MCF 10A (cell line): ENCODE measurements around the gene SUSD2. TPM values are rescaled to one million over a fixed set of nuclear protein-coding genes. Genes with fewer than 3 reads are reported as not detected.
"Not testable (repeated sequence)": the region's sequence is repeated elsewhere in the genome, so short reads cannot be mapped to it uniquely, and the experiment has no call there.

Source experiments
- BruUV-seq: library from RNA; stranded (reverse); fragments of 400-500 nt; replicated peaks from 2 replicates; lab custom pipeline; 2021; lab: Mats Ljungman, UMichigan
- CTCF ChIA-PET: fragments of 300-600 bp; sonication (Branson Sonifier 250); formaldehyde crosslinking; extraction: SDS; loops from one replicate; lab custom pipeline; 2021; ENCODE audit warnings: antibody characterized with exemption, inconsistent platforms; lab: Yijun Ruan, JAX
- POLR2A ChIA-PET: fragments of 300-600, 350-650 bp; sonication (Branson Sonifier 250); formaldehyde crosslinking; extraction: SDS; loops from one replicate; lab custom pipeline; 2020; ENCODE audit warnings: antibody characterized with exemption, inconsistent platforms; lab: Yijun Ruan, JAX
- DNase-seq: peaks from one replicate; pipeline ENCODE4 v3.0.0-alpha.2; 2018; ENCODE audit not compliant: unreplicated experiment
- H3K27ac Mint-ChIP-seq: one replicate; pipeline ENCODE4 v1.8.0; 2022; ENCODE audit warnings: mild to moderate bottlenecking, low read depth, mixed read lengths; ENCODE audit not compliant: unreplicated experiment
- H3K27me3 Mint-ChIP-seq: one replicate; pipeline ENCODE4 v1.8.0; 2022; ENCODE audit warnings: mixed read lengths; ENCODE audit not compliant: insufficient read depth, unreplicated experiment
- H3K36me3 Mint-ChIP-seq: one replicate; pipeline ENCODE4 v1.8.0; 2022; ENCODE audit warnings: mild to moderate bottlenecking, moderate library complexity, mixed read lengths; ENCODE audit not compliant: insufficient read depth, unreplicated experiment
- H3K4me1 Mint-ChIP-seq: one replicate; pipeline ENCODE4 v1.8.0; 2022; ENCODE audit warnings: mixed read lengths; ENCODE audit not compliant: insufficient read depth, unreplicated experiment
- H3K4me3 Mint-ChIP-seq: one replicate; pipeline ENCODE4 v1.8.0; 2022; ENCODE audit warnings: mild to moderate bottlenecking, moderate library complexity, mixed read lengths; ENCODE audit not compliant: unreplicated experiment
- H3K9me3 Mint-ChIP-seq: one replicate; pipeline ENCODE4 v1.8.0; 2022; ENCODE audit warnings: mixed read lengths; ENCODE audit not compliant: unreplicated experiment
- intact Hi-C: fragments of 100-400 bp; cut with micrococcal nuclease; formaldehyde crosslinking; loops from 2 replicates; pipeline ENCODE4 v1.14.1; 2022
- total RNA-seq: library from RNA; stranded (reverse); gene quantifications from 2 replicates; pipeline ENCODE4 v1.2.3, GENCODE V29; 2022
- TF ChIP-seq, protein P1 (sequence below): fragments of 200-600 bp; IDR thresholded peaks from one replicate; pipeline ENCODE4 v1.8.0; 2022; ENCODE audit warnings: antibody characterized with exemption, mild to moderate bottlenecking; ENCODE audit not compliant: unreplicated experiment

The SUSD2 gene
- total RNA-seq, 1 experiment from 2014 or later: 32.8 TPM

DNA sequence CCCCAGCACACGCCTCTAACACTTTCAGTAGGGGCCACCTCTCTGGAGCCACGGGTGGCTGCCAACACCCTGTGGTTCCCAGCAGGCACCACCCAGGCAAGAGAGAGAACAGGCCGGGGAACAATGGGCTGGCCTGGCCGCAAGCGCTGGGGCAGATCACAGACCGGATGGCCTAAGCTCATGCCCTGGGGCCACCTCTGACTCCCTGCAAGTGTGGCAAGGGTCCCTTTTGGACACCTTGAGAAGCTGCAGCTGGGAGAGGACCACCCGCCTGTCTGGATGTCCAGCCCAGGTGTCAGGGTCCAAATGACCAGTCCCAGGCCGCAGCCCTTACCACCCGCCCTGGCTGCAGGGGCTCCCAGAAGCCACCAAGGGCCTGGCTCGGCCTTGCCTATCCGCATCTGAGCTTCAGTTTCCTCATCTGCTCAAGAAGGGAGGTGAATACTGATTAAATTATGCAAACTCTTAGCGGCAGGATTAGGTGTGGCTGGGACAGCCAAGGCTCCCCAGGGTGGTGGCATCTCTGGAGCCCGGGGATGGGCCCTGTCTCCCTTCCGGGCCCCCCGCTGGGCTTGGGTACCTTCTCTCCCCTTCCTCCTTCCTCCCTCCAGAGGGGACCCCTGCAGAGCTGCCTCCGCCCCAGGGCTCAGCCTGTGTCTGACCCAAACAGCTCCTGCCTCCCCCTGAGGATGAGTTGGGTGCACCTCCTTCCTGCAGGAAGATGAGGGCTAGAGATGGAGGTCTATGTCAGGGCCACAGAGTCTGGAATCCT, 785 bp upstream of the SUSD2 start:
- Mint-ChIP-seq H3K36me3 (no peaks in the 10 kb centered on the region), H3K9me3 (no peaks in the 10 kb centered on the region), H3K27me3 (no peaks in the 10 kb centered on the region), H3K27ac (no peak overlapping the region), H3K4me1 (peaks cover under 1% of the 10 kb centered on the region), H3K4me3 (no peak overlapping the region)
- ChIA-PET POLR2A (interaction anchor here (1.1 kb wide), 1 partner anchor 15 kb away, joined by 4 read pairs; no protein-coding TSS in a partner anchor), CTCF (interaction anchor here (3.4 kb wide), 1 partner anchor 10 kb away, joined by 23 read pairs; no protein-coding TSS in a partner anchor)
- TF ChIP-seq, protein P1, sequence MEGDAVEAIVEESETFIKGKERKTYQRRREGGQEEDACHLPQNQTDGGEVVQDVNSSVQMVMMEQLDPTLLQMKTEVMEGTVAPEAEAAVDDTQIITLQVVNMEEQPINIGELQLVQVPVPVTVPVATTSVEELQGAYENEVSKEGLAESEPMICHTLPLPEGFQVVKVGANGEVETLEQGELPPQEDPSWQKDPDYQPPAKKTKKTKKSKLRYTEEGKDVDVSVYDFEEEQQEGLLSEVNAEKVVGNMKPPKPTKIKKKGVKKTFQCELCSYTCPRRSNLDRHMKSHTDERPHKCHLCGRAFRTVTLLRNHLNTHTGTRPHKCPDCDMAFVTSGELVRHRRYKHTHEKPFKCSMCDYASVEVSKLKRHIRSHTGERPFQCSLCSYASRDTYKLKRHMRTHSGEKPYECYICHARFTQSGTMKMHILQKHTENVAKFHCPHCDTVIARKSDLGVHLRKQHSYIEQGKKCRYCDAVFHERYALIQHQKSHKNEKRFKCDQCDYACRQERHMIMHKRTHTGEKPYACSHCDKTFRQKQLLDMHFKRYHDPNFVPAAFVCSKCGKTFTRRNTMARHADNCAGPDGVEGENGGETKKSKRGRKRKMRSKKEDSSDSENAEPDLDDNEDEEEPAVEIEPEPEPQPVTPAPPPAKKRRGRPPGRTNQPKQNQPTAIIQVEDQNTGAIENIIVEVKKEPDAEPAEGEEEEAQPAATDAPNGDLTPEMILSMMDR: no peak
- no TSS peak for BruUV-seq
- intact Hi-C loops: no loop called here
- no peak for DNase-seq

DNA sequence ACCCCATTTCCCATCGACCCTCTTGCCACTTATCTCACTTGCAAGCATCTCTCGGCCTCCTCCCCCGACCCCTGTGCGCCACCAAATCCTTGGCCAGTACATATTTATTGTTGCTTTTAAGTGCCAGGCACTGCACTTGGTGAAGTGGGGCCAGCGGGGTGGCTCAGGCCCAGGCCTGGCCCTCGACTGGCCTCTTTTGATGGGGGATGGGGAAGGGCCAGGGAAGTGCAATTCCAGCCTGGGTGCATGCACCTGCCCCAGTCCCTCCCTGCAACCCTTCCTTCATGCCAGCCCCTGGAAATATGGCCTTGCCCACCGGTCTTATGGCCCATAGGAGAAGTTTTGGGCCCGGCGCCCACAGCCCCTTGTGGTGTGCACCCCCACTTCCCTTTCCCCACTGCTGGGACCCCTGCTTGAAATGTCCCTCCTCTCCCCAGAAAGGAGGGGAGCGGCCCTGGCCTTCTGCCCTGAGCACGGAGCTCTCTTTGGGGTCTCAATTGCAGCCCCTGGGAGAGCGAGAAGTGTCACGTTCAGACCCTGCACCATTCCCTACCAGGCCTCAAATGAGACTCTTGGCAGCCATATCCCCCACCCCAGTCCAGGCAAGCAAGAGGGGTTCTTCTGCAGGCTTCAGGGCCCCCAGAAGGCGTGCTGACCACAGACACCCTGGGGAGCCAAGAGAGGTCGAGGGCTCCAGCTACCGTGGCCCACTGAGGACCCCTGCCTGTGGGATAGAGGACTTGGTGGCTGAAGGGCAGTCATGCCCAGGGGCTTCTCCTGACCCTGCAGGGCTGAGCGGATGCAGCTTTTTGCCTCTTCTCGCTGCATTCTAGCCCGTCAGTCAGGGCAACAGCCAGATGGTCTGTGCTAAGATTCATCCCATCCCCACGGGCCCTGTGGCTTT, 961 bp downstream of the SUSD2 start:
- CTCF ChIA-PET: no interaction called here
- Mint-ChIP-seq H3K4me3 (no peak overlapping the region), H3K4me1 (no peaks in the 10 kb centered on the region), H3K27ac (no peak overlapping the region), H3K9me3 (no peaks in the 10 kb centered on the region), H3K27me3 (no peaks in the 10 kb centered on the region), H3K36me3 (no peaks in the 10 kb centered on the region)
- POLR2A ChIA-PET: no interaction called here
- TF ChIP-seq, protein P1: no peak
- intact Hi-C loops: no loop called here
- DNase-seq: no peak
- BruUV-seq: no TSS peak

DNA sequence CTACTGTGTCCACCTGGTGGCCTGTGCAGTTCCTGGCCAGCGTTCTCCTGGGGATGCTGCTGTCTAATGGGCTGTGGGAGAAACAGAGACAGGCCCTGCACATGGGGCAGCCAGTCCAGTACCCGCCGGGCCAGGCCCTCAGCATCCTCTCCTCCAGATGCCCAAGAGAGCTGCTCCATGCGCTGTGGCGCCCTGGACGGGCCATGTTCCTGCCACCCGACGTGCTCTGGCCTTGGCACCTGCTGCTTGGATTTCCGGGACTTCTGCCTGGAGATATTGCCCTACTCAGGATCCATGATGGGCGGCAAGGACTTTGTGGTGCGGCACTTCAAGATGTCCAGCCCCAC, 1.6 kb downstream of the SUSD2 start:
- DNase-seq, CTCF ChIA-PET, intact Hi-C loops, H3K4me1 Mint-ChIP-seq, H3K27me3 Mint-ChIP-seq, H3K9me3 Mint-ChIP-seq, POLR2A ChIA-PET, H3K4me3 Mint-ChIP-seq, BruUV-seq, H3K36me3 Mint-ChIP-seq, H3K27ac Mint-ChIP-seq: not testable (repeated sequence)

DNA sequence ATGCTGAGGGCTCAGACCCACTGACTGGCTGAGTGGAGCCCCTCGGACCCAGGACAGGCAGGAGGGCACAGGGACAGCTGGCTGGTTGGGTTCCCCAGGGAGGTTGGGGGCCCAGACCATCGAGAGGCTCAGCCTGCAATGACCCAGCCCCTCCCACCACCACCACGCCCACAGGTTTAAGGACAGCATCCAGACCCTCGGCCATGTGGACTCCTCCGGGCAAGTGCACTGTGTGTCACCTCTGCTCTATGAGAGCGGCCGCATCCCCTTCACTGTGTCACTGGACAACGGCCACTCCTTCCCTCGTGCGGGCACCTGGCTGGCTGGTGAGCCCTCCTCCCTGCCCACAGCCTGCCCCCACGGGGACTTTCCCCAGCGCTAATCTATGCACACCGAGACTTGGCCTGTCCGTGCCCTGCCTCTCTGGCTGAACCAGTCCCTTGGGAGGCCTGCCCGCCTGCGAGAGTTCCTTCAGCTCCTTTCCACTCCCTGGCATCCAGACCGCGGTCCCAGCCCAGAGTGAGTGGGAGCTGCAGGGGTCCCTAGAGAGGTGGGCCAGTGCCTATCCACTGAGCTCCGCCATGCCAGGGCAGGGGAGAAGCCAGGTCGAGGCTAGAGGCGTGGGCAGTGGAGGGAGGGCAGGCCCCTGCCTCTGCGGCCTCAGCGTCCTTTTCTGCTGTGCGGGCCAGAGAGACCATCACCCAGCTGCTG, 2.2 kb downstream of the SUSD2 start:
- POLR2A ChIA-PET: no interaction called here
- H3K4me1 Mint-ChIP-seq: peaks cover 3% of the 10 kb centered on the region
- no peak for DNase-seq
- TF ChIP-seq, protein P1: no peak
- CTCF ChIA-PET: interaction anchor here (0.7 kb wide), 1 partner anchor 24 kb away, joined by 3 read pairs; no protein-coding TSS in a partner anchor
- intact Hi-C loops: no loop called here
- no peaks in the 10 kb centered on the region for H3K9me3 Mint-ChIP-seq
- peaks cover 3% of the 10 kb centered on the region for H3K36me3 Mint-ChIP-seq
- no peak overlapping the region for H3K4me3 Mint-ChIP-seq
- H3K27ac Mint-ChIP-seq: no peak overlapping the region
- no peaks in the 10 kb centered on the region for H3K27me3 Mint-ChIP-seq
- BruUV-seq: no TSS peak
